H1 (cell line): ENCODE data around the gene SLC30A7. TPM values are rescaled to one million over a fixed set of nuclear protein-coding genes. Genes with fewer than 3 reads are reported as not detected.

Source experiments
- CTCF ChIA-PET: fragments of 300-600 bp; sonication (Branson Sonifier 250); formaldehyde crosslinking; loops from one replicate; lab custom pipeline; 2021; ENCODE audit not compliant: partially characterized antibody; lab: Charles Lee
- POLR2A ChIA-PET: fragments of 300-600 bp; sonication (Branson Sonifier 250); formaldehyde crosslinking; loops from one replicate; lab custom pipeline; 2021; ENCODE audit warnings: inconsistent platforms; ENCODE audit not compliant: partially characterized antibody; lab: Charles Lee
- DNase-seq, 2 experiments: peaks; one replicate each; pipeline versions ENCODE4 v3.0.0 to v3.0.0-alpha.2; 2010 to 2022; ENCODE audit warnings: low spot score in 2 of 2, low read depth in 1 of 2, mixed read lengths in 1 of 2
- FAIRE-seq: peaks from 2 replicates; lab custom pipeline; 2011; peaks lifted over from hg19 to GRCh38; lab: Jason Lieb, UNC
- H2AFZ ChIP-seq: 2 replicates; pipeline ENCODE4 v1.8.1; 2012; ENCODE audit warnings: low read length, inconsistent platforms
- H2AK5ac ChIP-seq: 2 replicates; pipeline ENCODE4 v1.6.1; 2013; ENCODE audit warnings: low read depth, low read length
- H2BK120ac ChIP-seq: replicated peaks from 2 replicates; pipeline ENCODE3; 2013; ENCODE audit warnings: low read depth, low read length, inconsistent platforms
- H2BK12ac ChIP-seq: 2 replicates; pipeline ENCODE4 v1.6.1; 2013; ENCODE audit warnings: low read depth, low read length
- H2BK15ac ChIP-seq: 2 replicates; pipeline ENCODE4 v1.6.1; 2013; ENCODE audit warnings: low read length
- H2BK20ac ChIP-seq: 2 replicates; pipeline ENCODE4 v1.6.1; 2013; ENCODE audit warnings: low read length
- H2BK5ac ChIP-seq: 2 replicates; pipeline ENCODE4 v1.6.1; 2013; ENCODE audit warnings: low read depth, low read length
- H3K14ac ChIP-seq: 2 replicates; pipeline ENCODE4 v1.6.1; 2013; ENCODE audit warnings: inconsistent platforms; ENCODE audit not compliant: insufficient read length
- H3K18ac ChIP-seq: 2 replicates; pipeline ENCODE4 v1.6.1; 2013; ENCODE audit warnings: low read length; ENCODE audit errors: extremely low read depth
- H3K23ac ChIP-seq: 2 replicates; pipeline ENCODE4 v1.6.1; 2013; ENCODE audit warnings: inconsistent platforms; ENCODE audit not compliant: insufficient read length
- H3K23me2 ChIP-seq: 2 replicates; pipeline ENCODE4 v1.6.1; 2013; ENCODE audit warnings: low read depth, low read length
- H3K27ac ChIP-seq: 2 replicates; pipeline ENCODE4 v1.6.1; 2011; ENCODE audit warnings: low read depth, low read length, inconsistent platforms
- H3K27me3 ChIP-seq, 4 experiments: replicated peaks in 1 of 4; 1 replicate in 1 of 4; 2 replicates in 3 of 4; pipeline versions ENCODE4 v1.6.1 to v1.8.1; 2011 to 2013; ENCODE audit warnings: low read length in 3 of 4, mild to moderate bottlenecking in 3 of 4, inconsistent platforms in 2 of 4, mixed read lengths in 2 of 4, moderate library complexity in 1 of 4; ENCODE audit not compliant: control insufficient read depth in 3 of 4, insufficient read depth in 3 of 4; ENCODE audit errors: extremely low read depth in 1 of 4
- H3K36me3 ChIP-seq, 4 experiments: 2 replicates each; pipeline versions ENCODE4 v1.6.1 to v1.8.1; 2011 to 2013; ENCODE audit warnings: mild to moderate bottlenecking in 4 of 4, low read length in 3 of 4, moderate library complexity in 2 of 4, control low read depth in 1 of 4, inconsistent platforms in 1 of 4; ENCODE audit not compliant: insufficient read depth in 4 of 4, control insufficient read depth in 2 of 4
- H3K4ac ChIP-seq: replicated peaks from 2 replicates; pipeline ENCODE3; 2013; ENCODE audit warnings: low read length, low read depth, mixed read lengths, inconsistent platforms; ENCODE audit not compliant: insufficient read length
- H3K4me1 ChIP-seq, 4 experiments: replicated peaks in 1 of 4; 1 replicate in 1 of 4; 2 replicates in 3 of 4; pipeline versions ENCODE4 v1.6.1 to v1.8.1; 2011 to 2013; ENCODE audit warnings: low read length in 3 of 4, inconsistent platforms in 2 of 4, mixed read lengths in 1 of 4; ENCODE audit not compliant: insufficient read depth in 4 of 4, control insufficient read depth in 3 of 4
- H3K4me2 ChIP-seq, 2 experiments: 2 replicates each; pipeline versions ENCODE4 v1.6.1 to v1.8.1; 2011 to 2013; ENCODE audit warnings: low read depth in 2 of 2, low read length in 2 of 2, control low read depth in 1 of 2, inconsistent platforms in 1 of 2, mild to moderate bottlenecking in 1 of 2; ENCODE audit not compliant: insufficient read depth in 1 of 2
- H3K4me3 ChIP-seq, 4 experiments: fragments of 200-600, 300-600 bp in 1 of 4; sonication (generic), shearing (Covaris generic), sonication (Bioruptor Twin) in 1 of 4; 2 replicates each; pipeline versions ENCODE4 v1.5.1 to v1.8.1; 2011 to 2016; ENCODE audit warnings: low read length in 4 of 4, low read depth in 3 of 4, control low read depth in 2 of 4, inconsistent platforms in 2 of 4, mild to moderate bottlenecking in 2 of 4, mixed read lengths in 1 of 4, moderate library complexity in 1 of 4; ENCODE audit not compliant: insufficient read depth in 2 of 4; ENCODE audit errors: extremely low read depth in 1 of 4
- H3K56ac ChIP-seq: replicated peaks from 2 replicates; pipeline ENCODE3; 2013; ENCODE audit warnings: low read depth, mild to moderate bottlenecking, mixed read lengths, low read length, inconsistent platforms; ENCODE audit not compliant: insufficient read length
- H3K79me1 ChIP-seq: 2 replicates; pipeline ENCODE4 v1.6.1; 2013; ENCODE audit warnings: low read depth, low read length, control low read depth
- H3K79me2 ChIP-seq, 2 experiments: 2 replicates each; pipeline versions ENCODE4 v1.6.1 to v1.8.1; 2012 to 2013; ENCODE audit warnings: low read length in 2 of 2, mild to moderate bottlenecking in 2 of 2, inconsistent platforms in 1 of 2; ENCODE audit not compliant: insufficient read depth in 2 of 2, control insufficient read depth in 1 of 2
- H3K9ac ChIP-seq, 4 experiments: replicated peaks in 1 of 4; 1 replicate in 1 of 4; 2 replicates in 3 of 4; pipeline versions ENCODE4 v1.6.1 to v1.8.1; 2011 to 2013; ENCODE audit warnings: low read depth in 3 of 4, low read length in 3 of 4, control low read depth in 2 of 4, mild to moderate bottlenecking in 2 of 4, moderate library complexity in 2 of 4, inconsistent platforms in 1 of 4; ENCODE audit errors: extremely low read depth in 1 of 4
- H3K9me3 ChIP-seq, 2 experiments: 2 replicates each; pipeline versions ENCODE4 v1.6.1 to v1.8.1; 2012 to 2013; ENCODE audit warnings: mild to moderate bottlenecking in 2 of 2, moderate library complexity in 2 of 2, control low read depth in 1 of 2, inconsistent platforms in 1 of 2, low read depth in 1 of 2, low read length in 1 of 2, mixed read lengths in 1 of 2; ENCODE audit not compliant: insufficient read depth in 2 of 2
- H4K20me1 ChIP-seq, 2 experiments: replicated peaks in 1 of 2; 2 replicates each; pipeline versions ENCODE3 to v1.8.1; 2011 to 2013; ENCODE audit warnings: inconsistent platforms in 2 of 2, low read length in 2 of 2, mild to moderate bottlenecking in 1 of 2; ENCODE audit not compliant: insufficient read depth in 2 of 2, control insufficient read depth in 1 of 2
- H4K5ac ChIP-seq: 2 replicates; pipeline ENCODE4 v1.6.1; 2013; ENCODE audit warnings: low read length, low read depth, mixed read lengths, inconsistent platforms; ENCODE audit not compliant: insufficient read length
- H4K8ac ChIP-seq: 2 replicates; pipeline ENCODE4 v1.8.0; 2013; ENCODE audit warnings: mild to moderate bottlenecking, moderate library complexity, low read length, inconsistent platforms; ENCODE audit not compliant: insufficient read depth; ENCODE audit errors: extremely low read depth
- H4K91ac ChIP-seq: replicated peaks from 2 replicates; pipeline ENCODE3; 2013; ENCODE audit warnings: low read length, mixed read lengths, inconsistent platforms; ENCODE audit not compliant: insufficient read length
- HDAC2 ChIP-seq, 2 experiments: fragments of 300-600 bp in 1 of 2; sonication (generic) in 1 of 2; IDR thresholded peaks; 2 replicates each; pipeline ENCODE4 v1.6.1; 2011 to 2012; ENCODE audit warnings: low read depth in 2 of 2, low read length in 2 of 2, mild to moderate bottlenecking in 2 of 2, moderate library complexity in 2 of 2, borderline replicate concordance in 1 of 2, inconsistent platforms in 1 of 2
- KDM4A ChIP-seq: IDR thresholded peaks from one replicate; pipeline ENCODE4 v1.7.1; 2012; ENCODE audit warnings: low read depth, mild to moderate bottlenecking, moderate library complexity, low read length, inconsistent platforms; ENCODE audit not compliant: severe bottlenecking
- KDM5A ChIP-seq: fragments of 200-600 bp; IDR thresholded peaks from 2 replicates; pipeline ENCODE4 v1.7.1; 2012; ENCODE audit warnings: mild to moderate bottlenecking, low read length, inconsistent platforms, mixed read lengths
- POLR2AphosphoS5 ChIP-seq: IDR thresholded peaks from 2 replicates; pipeline ENCODE4 v1.6.1; 2011; ENCODE audit warnings: low read depth, low read length
- POU5F1 ChIP-seq: IDR thresholded peaks from 2 replicates; pipeline ENCODE4 v1.6.1; 2011; ENCODE audit warnings: low read depth, mild to moderate bottlenecking, low read length, moderate library complexity
- SIN3A ChIP-seq, 2 experiments: IDR thresholded peaks in 1 of 2; conservative IDR thresholded peaks in 1 of 2; 2 replicates each; pipeline ENCODE4 v1.6.1; 2011 to 2012; ENCODE audit warnings: low read length in 2 of 2, improper control_type of control experiment in 1 of 2, low read depth in 1 of 2, mild to moderate bottlenecking in 1 of 2
- SP1 ChIP-seq: IDR thresholded peaks from 2 replicates; pipeline ENCODE4 v1.6.1; 2011; ENCODE audit warnings: low read depth, low read length
- TBP ChIP-seq: IDR thresholded peaks from 2 replicates; pipeline ENCODE4 v1.6.1; 2011; ENCODE audit warnings: low read depth, low read length, improper control_type of control experiment
- WGBS, 2 experiments: shearing (Covaris generic) in 1 of 2; methylation state at CpG; one replicate each; pipeline versions ENCODE4 v1.1.6 to v1.1.7; 2013 to 2015; ENCODE audit warnings: low lambda C conversion rate in 2 of 2, mixed read lengths in 2 of 2, inconsistent platforms in 1 of 2, low coverage in 1 of 2, missing lambda C conversion rate in 1 of 2; ENCODE audit not compliant: insufficient replicate concordance in 2 of 2, insufficient coverage in 1 of 2, insufficient read length in 1 of 2; ENCODE audit errors: extremely low coverage in 1 of 2, missing lambda C conversion rate in 1 of 2; 5-methylcytosine and 5-hydroxymethylcytosine counted together
- polyA plus RNA-seq, 7 experiments: library from polyadenylated mRNA; depleted of rRNA in 3 of 7; stranded (reverse) in 5 of 7; unstranded in 2 of 7; fragments of >200 nt in 5 of 7; fragments of 200-250 nt in 2 of 7; gene quantifications; 1 replicate in 5 of 7; 2 replicates in 1 of 7; 4 replicates in 1 of 7; pipeline versions ENCODE4 v1.2.1 to v1.2.3, GENCODE V29; 2011 to 2013; ENCODE audit warnings: missing spikeins in 2 of 7, mixed read lengths in 2 of 7
- total RNA-seq: library from RNA; stranded (reverse); fragmentation: NEBNext Ultra II Directional; extraction: Animal tissue kit (Norgen Biotek cat#: 25700); gene quantifications from 2 replicates; pipeline ENCODE4 v1.2.1, GENCODE V29; 2021
- TF ChIP-seq, protein P1 (sequence below): IDR thresholded peaks from 2 replicates; pipeline ENCODE4 v1.6.1; 2011; ENCODE audit warnings: low read depth, mild to moderate bottlenecking, low read length; ENCODE audit not compliant: insufficient read depth
- TF ChIP-seq, protein P2 (sequence below): IDR thresholded peaks from 2 replicates; pipeline ENCODE4 v1.6.1; 2012; ENCODE audit warnings: inconsistent platforms

Gene SLC30A7
- total and polyA plus RNA-seq, 2 of the 8 experiments (the other 6 are each of a cell fraction or from before 2014, with no cell fraction given), result 5.5 to 22.1 TPM

DNA sequence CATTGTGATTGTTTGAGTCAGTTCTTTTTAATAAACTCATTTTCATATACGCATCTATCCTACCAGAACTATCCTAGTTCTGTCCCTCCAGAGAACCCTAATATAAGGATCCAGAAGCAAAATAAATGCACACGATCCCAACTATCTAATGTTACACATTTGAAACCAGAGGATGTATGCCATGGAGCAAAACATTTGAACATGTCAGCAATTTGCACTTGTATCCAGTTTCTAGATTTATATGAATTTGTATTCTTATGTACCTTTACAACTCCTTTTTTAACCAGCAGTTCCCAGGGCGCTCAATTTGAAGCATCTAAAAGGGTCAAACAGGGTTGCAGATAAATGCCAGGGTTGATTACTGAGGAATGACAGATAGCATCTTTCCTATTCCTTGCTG is 3.3 kb upstream of the SLC30A7 start:
- H4K8ac ChIP-seq, result no peak overlapping the region
- H3K56ac ChIP-seq, result no peak overlapping the region
- no peak overlapping the region for H2BK5ac ChIP-seq
- H3K9ac ChIP-seq, result no peak overlapping the region
- no peak overlapping the region for H2BK20ac ChIP-seq
- H3K4me2 ChIP-seq, result no peak overlapping the region
- 97% methylated on average over 3 of the region's 3 CpGs; no CpG with 5 or more reads in 1 of the 2 experiments for WGBS, 2 experiments
- H3K36me3 ChIP-seq, result peaks cover 0 to 37% (median 10%) of the 10 kb centered on the region in 4 experiments; a peak in 3 of 8 replicates
- TF ChIP-seq, protein P1, sequence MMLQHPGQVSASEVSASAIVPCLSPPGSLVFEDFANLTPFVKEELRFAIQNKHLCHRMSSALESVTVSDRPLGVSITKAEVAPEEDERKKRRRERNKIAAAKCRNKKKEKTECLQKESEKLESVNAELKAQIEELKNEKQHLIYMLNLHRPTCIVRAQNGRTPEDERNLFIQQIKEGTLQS, result no peak
- TF ChIP-seq KDM4A (no peak), POLR2AphosphoS5 (no peak), SIN3A (conservative IDR thresholded peaks at IDR 0.05 in 1 of 2, IDR thresholded peaks at IDR 0.05 in 1 of 2; ENCODE audit: low read depth in 1 of 2, low read length in 2 of 2) (no peak), KDM5A (no peak), TBP (no peak), SP1 (no peak), POU5F1 (no peak), HDAC2 (IDR thresholded peaks at IDR 0.05; ENCODE audit: borderline replicate concordance in 1 of 2, low read depth in 2 of 2, low read length in 2 of 2) (no peak)
- TF ChIP-seq, protein P2, sequence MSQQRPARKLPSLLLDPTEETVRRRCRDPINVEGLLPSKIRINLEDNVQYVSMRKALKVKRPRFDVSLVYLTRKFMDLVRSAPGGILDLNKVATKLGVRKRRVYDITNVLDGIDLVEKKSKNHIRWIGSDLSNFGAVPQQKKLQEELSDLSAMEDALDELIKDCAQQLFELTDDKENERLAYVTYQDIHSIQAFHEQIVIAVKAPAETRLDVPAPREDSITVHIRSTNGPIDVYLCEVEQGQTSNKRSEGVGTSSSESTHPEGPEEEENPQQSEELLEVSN, result no peak
- TF ChIP-seq, all 59 proteins: peak for 0
- Histone ChIP-seq H2BK15ac (no peak overlapping the region), H3K4ac (no peak overlapping the region), H4K91ac (no peak overlapping the region), H2BK12ac (no peak overlapping the region), H4K20me1 (no peaks in the 10 kb centered on the region), H3K79me2 (peaks cover 8 to 75% of the 10 kb centered on the region in 2 experiments), H3K23ac (no peak overlapping the region), H3K23me2 (peaks cover 9% of the 10 kb centered on the region; the same call in 1 of the 2 replicates), H2AFZ (no peak overlapping the region), H3K4me1 (peaks cover 0 to 5% (median 0%) of the 10 kb centered on the region in 4 experiments; a peak in 2 of 7 replicates), H2BK120ac (no peak overlapping the region), H2AK5ac (no peak overlapping the region), H3K9me3 (peaks cover 13 to 21% of the 10 kb centered on the region in 2 experiments), H4K5ac (no peak overlapping the region), H3K18ac (no peak overlapping the region), H3K79me1 (0 out of 2 replicates have a peak, but pooled peaks cover 2% of the 10 kb centered on the region), H3K27ac (no peak overlapping the region), H3K27me3 (no peaks in the 10 kb centered on the region), H3K14ac (no peak overlapping the region), H3K4me3 (no peak overlapping the region)
- no peak for FAIRE-seq
- CTCF ChIA-PET, result interaction anchor here (0.9 kb wide), 1 partner anchor 11 kb away, joined by 3 read pairs; no protein-coding TSS in a partner anchor
- POLR2A ChIA-PET, result no interaction called here
- no peak for DNase-seq
